ENCODE measurements around the gene GRM7. TPM values are rescaled to one million over a fixed set of nuclear protein-coding genes. Genes with fewer than 3 reads are reported as not detected.

Gene GRM7
- total RNA-seq, 2 donors from 2014 or later: 0.33 to 1.3 TPM

DNA sequence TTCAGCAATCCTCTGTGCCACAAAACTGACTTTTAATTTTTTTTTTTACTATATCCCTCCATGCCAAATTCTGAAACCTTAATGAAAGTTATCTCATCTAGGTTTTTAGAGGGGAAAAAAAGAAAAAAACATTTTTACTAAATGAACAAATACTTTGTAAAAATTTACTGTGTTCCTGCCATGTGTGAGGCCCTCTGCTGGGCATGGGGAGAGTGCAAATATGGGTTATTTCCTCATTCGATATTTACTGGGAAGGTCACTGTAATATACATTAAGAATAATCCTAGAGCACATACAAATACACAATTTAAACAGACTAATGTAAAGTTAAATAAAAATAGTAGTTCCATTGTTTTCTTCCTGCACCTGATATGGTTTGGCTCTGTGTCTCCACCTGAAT lies 215.0 kb downstream of the GRM7 start:
- no peak overlapping the region for H3K4me3 ChIP-seq
- TF ChIP-seq POLR2A (IDR thresholded peaks at IDR 0.05): no peak
- TF ChIP-seq, protein P1, sequence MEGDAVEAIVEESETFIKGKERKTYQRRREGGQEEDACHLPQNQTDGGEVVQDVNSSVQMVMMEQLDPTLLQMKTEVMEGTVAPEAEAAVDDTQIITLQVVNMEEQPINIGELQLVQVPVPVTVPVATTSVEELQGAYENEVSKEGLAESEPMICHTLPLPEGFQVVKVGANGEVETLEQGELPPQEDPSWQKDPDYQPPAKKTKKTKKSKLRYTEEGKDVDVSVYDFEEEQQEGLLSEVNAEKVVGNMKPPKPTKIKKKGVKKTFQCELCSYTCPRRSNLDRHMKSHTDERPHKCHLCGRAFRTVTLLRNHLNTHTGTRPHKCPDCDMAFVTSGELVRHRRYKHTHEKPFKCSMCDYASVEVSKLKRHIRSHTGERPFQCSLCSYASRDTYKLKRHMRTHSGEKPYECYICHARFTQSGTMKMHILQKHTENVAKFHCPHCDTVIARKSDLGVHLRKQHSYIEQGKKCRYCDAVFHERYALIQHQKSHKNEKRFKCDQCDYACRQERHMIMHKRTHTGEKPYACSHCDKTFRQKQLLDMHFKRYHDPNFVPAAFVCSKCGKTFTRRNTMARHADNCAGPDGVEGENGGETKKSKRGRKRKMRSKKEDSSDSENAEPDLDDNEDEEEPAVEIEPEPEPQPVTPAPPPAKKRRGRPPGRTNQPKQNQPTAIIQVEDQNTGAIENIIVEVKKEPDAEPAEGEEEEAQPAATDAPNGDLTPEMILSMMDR (IDR thresholded peaks at IDR 0.05): peak in 2 of 7 experiments; percentile 9 to 14
- no peaks in the 10 kb centered on the region for H3K4me1 ChIP-seq
- DNase-seq: no peak
- no peaks in the 10 kb centered on the region for H3K36me3 ChIP-seq (replicated peaks in 1 of 2; ENCODE audit: insufficient read depth in 1 of 2, low read depth in 2 of 2)
- no peak overlapping the region for H3K27ac ChIP-seq
- 29 to 37% methylated on average over 1 of the region's 1 CpG for WGBS, 2 donors
- no peaks in the 10 kb centered on the region for H3K9me3 ChIP-seq
- ATAC-seq: no peak
- H3K27me3 ChIP-seq: no peaks in the 10 kb centered on the region
- intact Hi-C loops (cut with DNase I): no loop called here

- H3K36me3 ChIP-seq (replicated peaks in 1 of 2; ENCODE audit: insufficient read depth in 1 of 2, low read depth in 2 of 2): no peaks in the 10 kb centered on the region
- ATAC-seq (no peak), DNase-seq (no peak)
- no peak overlapping the region for H3K4me3 ChIP-seq
- H3K4me1 ChIP-seq: no peaks in the 10 kb centered on the region
- 89 to 92% methylated on average over 3 of the region's 3 CpGs for WGBS, 2 donors
- no peaks in the 10 kb centered on the region for H3K9me3 ChIP-seq
- H3K27me3 ChIP-seq: no peaks in the 10 kb centered on the region
- TF ChIP-seq POLR2A (IDR thresholded peaks at IDR 0.05): no peak
- TF ChIP-seq, protein P1 (IDR thresholded peaks at IDR 0.05): no peak
- H3K27ac ChIP-seq: no peak overlapping the region
- intact Hi-C loops (cut with DNase I): no loop called here
Observed at GRCh38 chr3:7082244-7082643, 221.3 kb downstream of the GRM7 start.

- no peak for ATAC-seq
- intact Hi-C loops (cut with DNase I): no loop called here
- WGBS, 2 donors: 53 to 58% methylated on average over 2 of the region's 2 CpGs
Observed at GRCh38 chr3:7086417-7086816, 225.5 kb downstream of the GRM7 start.

GRCh38 chr3:7095116-7095515 lies 234.2 kb downstream of the GRM7 start:
- no peaks in the 10 kb centered on the region for H3K9me3 ChIP-seq
- 31 to 32% methylated on average over 1 of the region's 1 CpG for WGBS, 2 donors

More at GRCh38 chr3:7086417-7086816, 225.5 kb downstream of the GRM7 start:
- no peaks in the 10 kb centered on the region for H3K36me3 ChIP-seq (replicated peaks in 1 of 2; ENCODE audit: insufficient read depth in 1 of 2, low read depth in 2 of 2)
- H3K27me3 ChIP-seq: no peaks in the 10 kb centered on the region
- no peaks in the 10 kb centered on the region for H3K4me1 ChIP-seq
- H3K27ac ChIP-seq: no peak overlapping the region
- DNase-seq: no peak
- no peak for TF ChIP-seq POLR2A (IDR thresholded peaks at IDR 0.05)
- TF ChIP-seq, protein P1 (IDR thresholded peaks at IDR 0.05): no peak
- no peak overlapping the region for H3K4me3 ChIP-seq
- H3K9me3 ChIP-seq: no peaks in the 10 kb centered on the region

DNA sequence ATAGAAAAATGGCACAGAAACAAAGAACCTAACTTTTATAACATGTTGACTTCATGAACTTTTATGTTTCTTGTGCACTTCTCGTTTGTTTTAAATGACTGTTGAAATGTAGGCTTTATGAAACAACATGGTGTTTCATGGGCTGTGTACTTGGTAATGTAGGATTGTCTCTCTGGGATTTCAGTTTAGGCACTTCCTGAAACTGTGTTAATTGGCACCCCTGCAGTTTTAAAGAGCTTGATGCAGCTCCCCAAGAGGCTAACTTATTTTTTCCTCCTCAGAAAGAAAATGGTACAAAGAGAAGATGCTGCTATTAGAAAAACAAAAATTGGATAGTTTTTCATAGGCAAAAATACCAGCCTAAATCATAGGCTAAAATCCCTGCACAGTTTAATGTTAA lies 239.2 kb downstream of the GRM7 start:
- ATAC-seq: no peak
- DNase-seq: no peak
- intact Hi-C loops (cut with DNase I): no loop called here
- Histone ChIP-seq H3K4me1 (no peaks in the 10 kb centered on the region), H3K4me3 (no peak overlapping the region), H3K9me3 (no peaks in the 10 kb centered on the region), H3K27ac (no peak overlapping the region), H3K36me3 (replicated peaks in 1 of 2; ENCODE audit: insufficient read depth in 1 of 2, low read depth in 2 of 2) (no peaks in the 10 kb centered on the region), H3K27me3 (no peaks in the 10 kb centered on the region)
- TF ChIP-seq, protein P1 (IDR thresholded peaks at IDR 0.05): no peak
- no peak for TF ChIP-seq POLR2A (IDR thresholded peaks at IDR 0.05)
- WGBS, 2 donors: 61 to 63% methylated on average over 1 of the region's 1 CpG

More at GRCh38 chr3:7095116-7095515, 234.2 kb downstream of the GRM7 start:
- Histone ChIP-seq H3K27me3 (no peaks in the 10 kb centered on the region), H3K4me3 (no peak overlapping the region), H3K36me3 (replicated peaks in 1 of 2; ENCODE audit: insufficient read depth in 1 of 2, low read depth in 2 of 2) (no peaks in the 10 kb centered on the region), H3K4me1 (no peaks in the 10 kb centered on the region), H3K27ac (no peak overlapping the region)
- TF ChIP-seq, protein P1 (IDR thresholded peaks at IDR 0.05): no peak
- no peak for TF ChIP-seq POLR2A (IDR thresholded peaks at IDR 0.05)
- ATAC-seq: no peak
- intact Hi-C loops (cut with DNase I): no loop called here
- no peak for DNase-seq

Measured in body of pancreas (tissue), 4 donors.